Glutamatergic neuron (in vitro differentiated cells): Measurements from ENCODE around the gene CHD6. TPM values are rescaled to one million over a fixed set of nuclear protein-coding genes. Genes with fewer than 3 reads are reported as not detected.

ENCODE experiments used
- DNase-seq: peaks from one replicate; pipeline ENCODE4 v3.0.0; 2022
- H3K27ac Mint-ChIP-seq: one replicate; pipeline ENCODE4 v1.8.0; 2020; ENCODE audit warnings: mild to moderate bottlenecking, mixed read lengths, inconsistent platforms; ENCODE audit not compliant: unreplicated experiment
- H3K27me3 Mint-ChIP-seq: one replicate; pipeline ENCODE4 v1.8.0; 2020; ENCODE audit warnings: mild to moderate bottlenecking, moderate library complexity, mixed read lengths, inconsistent platforms; ENCODE audit not compliant: unreplicated experiment
- H3K36me3 Mint-ChIP-seq: one replicate; pipeline ENCODE4 v1.8.0; 2020; ENCODE audit warnings: mild to moderate bottlenecking, mixed read lengths, inconsistent platforms; ENCODE audit not compliant: unreplicated experiment
- H3K4me1 Mint-ChIP-seq: one replicate; pipeline ENCODE4 v1.8.0; 2020; ENCODE audit warnings: mild to moderate bottlenecking, low read depth, mixed read lengths, inconsistent platforms; ENCODE audit not compliant: unreplicated experiment
- H3K4me3 Mint-ChIP-seq: one replicate; pipeline ENCODE4 v1.8.0; 2020; ENCODE audit warnings: mild to moderate bottlenecking, mixed read lengths, inconsistent platforms; ENCODE audit not compliant: unreplicated experiment
- H3K9me3 Mint-ChIP-seq: one replicate; pipeline ENCODE4 v1.8.0; 2020; ENCODE audit warnings: mild to moderate bottlenecking, moderate library complexity, mixed read lengths, inconsistent platforms; ENCODE audit not compliant: unreplicated experiment
- CTCF ChIP-seq: fragments of 200-600 bp; sonication (generic); IDR thresholded peaks from one replicate; pipeline ENCODE4 v1.5.0; 2021; ENCODE audit not compliant: partially characterized antibody, unreplicated experiment
- total RNA-seq: library from RNA; stranded (reverse); fragmentation: NEBNext Ultra II Directional; extraction: Animal tissue kit (Norgen Biotek cat#: 25700); gene quantifications from one replicate; pipeline ENCODE4 v1.2.1, GENCODE V29; 2021; ENCODE audit not compliant: unreplicated experiment

The CHD6 gene
- total RNA-seq, 1 donor from 2014 or later: 85.6 TPM

GRCh38 chr20:41422953-41423352, 195.2 kb downstream of the CHD6 start:
- Mint-ChIP-seq H3K4me3 (no peak overlapping the region), H3K4me1 (no peaks in the 10 kb centered on the region), H3K9me3 (no peaks in the 10 kb centered on the region), H3K27me3 (no peaks in the 10 kb centered on the region), H3K27ac (no peak overlapping the region), H3K36me3 (no peaks in the 10 kb centered on the region)
- no peak for DNase-seq
- no peak for TF ChIP-seq CTCF

- no peak for DNase-seq
- Mint-ChIP-seq H3K27ac (no peak overlapping the region), H3K36me3 (no peaks in the 10 kb centered on the region), H3K27me3 (no peaks in the 10 kb centered on the region), H3K4me3 (no peak overlapping the region), H3K9me3 (no peaks in the 10 kb centered on the region), H3K4me1 (no peaks in the 10 kb centered on the region)
- no peak for TF ChIP-seq CTCF
Observed at GRCh38 chr20:41418739-41419293, 199.4 kb downstream of the CHD6 start.

DNA sequence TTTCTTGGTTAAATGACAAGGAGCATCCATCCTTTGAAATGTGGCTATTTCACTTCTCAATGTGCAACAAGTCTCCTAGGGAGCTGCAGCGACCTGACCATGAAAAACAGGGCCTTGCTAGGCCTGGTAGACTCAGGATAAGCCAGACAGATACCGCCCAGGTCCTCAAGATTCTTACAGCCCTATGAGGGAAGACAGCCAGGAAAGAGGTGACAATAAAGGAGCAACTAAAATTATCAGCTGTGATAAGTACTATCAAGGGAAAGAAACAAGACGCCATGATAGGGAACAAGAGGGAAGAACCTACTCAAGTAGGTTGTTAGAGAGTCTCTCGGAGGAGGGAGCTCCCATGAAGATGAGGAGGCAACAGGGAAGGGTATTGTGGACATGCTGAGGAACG, 200.1 kb downstream of the CHD6 start:
- Mint-ChIP-seq H3K4me1 (no peaks in the 10 kb centered on the region), H3K9me3 (no peaks in the 10 kb centered on the region), H3K4me3 (no peak overlapping the region), H3K27me3 (no peaks in the 10 kb centered on the region), H3K36me3 (no peaks in the 10 kb centered on the region), H3K27ac (no peak overlapping the region)
- DNase-seq: no peak
- no peak for TF ChIP-seq CTCF

DNA sequence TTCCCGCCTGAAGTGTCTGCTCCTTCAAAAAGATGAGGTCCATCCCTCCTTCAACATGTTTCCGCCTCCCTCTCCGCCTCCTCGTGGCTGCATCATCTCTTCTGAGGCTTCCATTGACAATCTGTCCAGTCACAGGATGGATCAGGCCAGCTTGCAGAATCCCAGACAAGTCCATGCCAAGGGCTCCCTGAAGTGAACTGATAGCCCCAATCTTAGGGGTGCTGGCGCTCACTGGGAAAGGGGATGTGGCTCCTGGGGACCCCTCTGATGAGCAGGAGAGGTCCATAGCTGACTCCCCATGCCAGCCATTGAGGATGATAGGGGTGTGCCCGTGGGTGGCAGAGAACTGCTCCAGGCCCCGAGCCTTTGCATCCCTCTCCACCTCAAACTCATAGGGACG, 203.0 kb downstream of the CHD6 start:
- H3K27ac Mint-ChIP-seq: no peak overlapping the region
- H3K4me3 Mint-ChIP-seq: no peak overlapping the region
- no peak for DNase-seq
- TF ChIP-seq CTCF: no peak
- H3K27me3 Mint-ChIP-seq: no peaks in the 10 kb centered on the region
- no peaks in the 10 kb centered on the region for H3K36me3 Mint-ChIP-seq
- H3K4me1 Mint-ChIP-seq: no peaks in the 10 kb centered on the region
- H3K9me3 Mint-ChIP-seq: no peaks in the 10 kb centered on the region

- H3K9me3 Mint-ChIP-seq: no peaks in the 10 kb centered on the region
- TF ChIP-seq CTCF: no peak
- H3K4me1 Mint-ChIP-seq: no peaks in the 10 kb centered on the region
- no peak overlapping the region for H3K4me3 Mint-ChIP-seq
- no peaks in the 10 kb centered on the region for H3K36me3 Mint-ChIP-seq
- no peaks in the 10 kb centered on the region for H3K27me3 Mint-ChIP-seq
- DNase-seq: no peak
- no peak overlapping the region for H3K27ac Mint-ChIP-seq
Observed at GRCh38 chr20:41413169-41413568, 205.0 kb downstream of the CHD6 start.
